Heart left ventricle (tissue), 16 donors: ENCODE measurements around the gene TSSK3. TPM values are rescaled to one million over a fixed set of nuclear protein-coding genes. Genes with fewer than 3 reads are reported as not detected.

Experiments
- ATAC-seq, 4 donors: fragments of 200-7000 bp; cut with Tn5 transposase; one replicate each; pipeline ENCODE4 v1.9.1; 2020 to 2022; ENCODE audit warnings: moderate library complexity in 4 of 4, mild to moderate bottlenecking in 3 of 4, moderate number of reproducible peaks in 1 of 4
- DNase-seq, 5 donors: peaks; one replicate each; pipeline ENCODE4 v3.0.0-alpha.2; 2020
- H3K27ac ChIP-seq, 12 donors: fragments of 200-600 bp; sonication (generic) in 4 of 12; one replicate each; pipeline versions ENCODE4 v1.5.0 to v1.8.0; 2016 to 2022; ENCODE audit warnings: mild to moderate bottlenecking in 2 of 12
- H3K27me3 ChIP-seq, 9 donors: fragments of 200-600 bp; sonication (generic) in 2 of 9; one replicate each; pipeline versions ENCODE4 v1.5.1 to v1.8.0; 2016 to 2022; ENCODE audit warnings: mild to moderate bottlenecking in 3 of 9
- H3K36me3 ChIP-seq, 9 donors: fragments of 200-600 bp; sonication (generic) in 2 of 9; one replicate each; pipeline versions ENCODE4 v1.5.0 to v1.8.0; 2018 to 2022; ENCODE audit warnings: mild to moderate bottlenecking in 2 of 9
- H3K4me1 ChIP-seq, 12 donors: fragments of 200-600 bp; sonication (generic) in 4 of 12; one replicate each; pipeline versions ENCODE4 v1.5.0 to v1.8.0; 2016 to 2022; ENCODE audit warnings: mild to moderate bottlenecking in 3 of 12
- H3K4me3 ChIP-seq, 12 donors: fragments of 200-600 bp; sonication (generic) in 4 of 12; one replicate each; pipeline versions ENCODE4 v1.5.0 to v1.8.0; 2017 to 2022; ENCODE audit warnings: mild to moderate bottlenecking in 9 of 12, moderate library complexity in 4 of 12
- H3K9me3 ChIP-seq, 12 donors: fragments of 200-600 bp; sonication (generic) in 4 of 12; one replicate each; pipeline versions ENCODE4 v1.5.0 to v1.8.0; 2016 to 2022; ENCODE audit warnings: mild to moderate bottlenecking in 1 of 12
- CTCF ChIP-seq, 12 donors: fragments of 200-600 bp; sonication (generic) in 4 of 12; IDR thresholded peaks; one replicate each; pipeline versions ENCODE4 v1.5.0 to v1.8.0; 2018 to 2022; ENCODE audit warnings: antibody characterized with exemption in 12 of 12, mild to moderate bottlenecking in 5 of 12
- POLR2A ChIP-seq, 2 donors: fragments of 450-650 bp; IDR thresholded peaks; one replicate each; pipeline ENCODE4 v1.6.1; 2017; ENCODE audit warnings: antibody characterized with exemption in 2 of 2, mild to moderate bottlenecking in 2 of 2, moderate library complexity in 2 of 2
- WGBS, 4 donors: extraction: QIAGEN DNeasy Blood & Tissue Kit in 2 of 4; methylation state at CpG; one replicate each; pipeline versions ENCODE4 v1.1.5 to v1.1.7; 2013 to 2018; 5-methylcytosine and 5-hydroxymethylcytosine counted together
- intact Hi-C, 10 donors: fragments of 100-400 bp; cut with DNase I; formaldehyde crosslinking; loops; one replicate each; pipeline versions ENCODE4 v1.11.1 to v1.14.2; 2022
- polyA plus RNA-seq, 2 donors: library from polyadenylated mRNA; stranded (reverse); fragments of 200-250 nt; gene quantifications; one replicate each; pipeline ENCODE4 v1.2.3, GENCODE V29; 2013
- total RNA-seq, 9 donors: library from RNA; depleted of rRNA in 2 of 9; stranded (reverse); fragments of >200 nt in 2 of 9; fragmentation: NEBNext Ultra II Directional in 3 of 9; extraction: Animal tissue kit (Norgen Biotek cat#: 25700) in 3 of 9; gene quantifications; one replicate each; pipeline versions ENCODE4 v1.1.0 to v1.2.4, GENCODE V29; 2016 to 2023
- donor health status: ischemic (EF 13 %, LVEDD 7.1; RV severe dilation, severe dysfunction).
- donor health status: healthy with polysubstance abuse.
- donor health status: DM: no; HTN: yes; CAD: no.
- donor health status: DM: no; HTN: no; CAD: no.
- donor health status: ischemic (EF 25% LVEDD 6.9; RV normal size, moderate dysfunction).
- donor health status: ischemic (EF 25% LVEDD 5.7; RV mildly dilated, moderate dysfunction).
- donor health status: healthy.
- donor health status: DM: yes; HTN: yes; CAD: no.
- donor health status: ischemic (EF 35%, LVEDD 5.7; RV mildly dilated, moderate dysfunction).
- donor health status: nonischemic (EF 11% LVEDD 7.7; RV severe dilation, severe dysfunction).
- donor health status: DM: yes; HTN: yes; CAD: no.
- donor health status: PGD.
- donor health status: ischemic (EF 29% LVEDD 5.4; RV normal size, mild dysfunction).
- donor health status: nonischemic (EF 23%, LVEDD 6.1; RV moderate dilation, normal function).

TSSK3 gene
- total and polyA plus RNA-seq, 11 donors: 0.37 to 3.1 (median 1.7) TPM; not detected in 2

GRCh38 chr1:32351399-32352238 lies 10.7 kb upstream of the TSSK3 start:
- H3K4me1 ChIP-seq: peaks cover 0 to 59% (median 35%) of the 10 kb centered on the region in 12 donors
- peak; percentile 96 to 97 (median 96) for DNase-seq
- H3K36me3 ChIP-seq: no peaks in the 10 kb centered on the region
- peaks cover 0 to 4% (median 0%) of the 10 kb centered on the region in 12 donors for H3K9me3 ChIP-seq
- H3K27me3 ChIP-seq: no peaks in the 10 kb centered on the region
- intact Hi-C loops: loop anchor here in 2 of 10 donors (2.0 to 5.0 kb wide), 3 partner anchors 15 to 43 kb away; partner anchors contain the start of genes BSDC1 (in 2 of the 2) and MARCKSL1 (in 1 of the 2)
- TF ChIP-seq POLR2A (IDR thresholded peaks at IDR 0.05) (peak; percentile 81 to 94), CTCF (IDR thresholded peaks at IDR 0.05) (peak in 2 of 12 donors; percentile 20 to 33)
- H3K4me3 ChIP-seq: peak overlapping the region; percentile 63 to 96 (median 76)
- peak; percentile 87 to 94 (median 92) for ATAC-seq
- WGBS, 4 donors: 1 to 20% (median 1%) methylated on average over 2 to 75 of the region's 75 CpGs
- peak overlapping the region; percentile 80 to 99 (median 94) for H3K27ac ChIP-seq

DNA sequence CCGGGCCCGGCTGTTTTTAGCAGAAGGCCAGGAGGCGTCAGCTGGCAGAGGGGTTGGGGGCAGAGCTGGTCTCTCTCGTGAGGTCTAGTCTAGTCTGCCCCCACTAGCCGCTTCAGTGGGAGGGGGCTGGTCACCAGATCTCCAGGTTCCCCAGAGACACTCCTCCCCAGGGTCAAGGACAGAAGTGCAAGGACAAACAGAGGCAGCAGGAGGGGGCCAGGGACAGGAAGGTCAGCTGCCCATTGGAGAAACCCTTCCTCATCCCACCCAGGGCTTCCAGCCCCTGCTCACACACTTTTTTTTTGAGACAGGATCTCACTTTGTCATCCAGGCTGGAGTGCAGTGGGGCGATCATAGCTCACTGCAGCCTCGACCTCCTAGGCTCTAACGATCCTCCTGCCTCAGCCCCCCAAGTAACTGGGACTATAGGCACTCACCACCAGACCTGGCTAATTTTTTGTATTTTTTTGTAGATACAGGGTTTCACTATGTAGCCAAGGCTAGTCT lies 10.0 kb upstream of the TSSK3 start:
- Histone ChIP-seq H3K9me3 (peaks cover 0 to 4% (median 0%) of the 10 kb centered on the region in 12 donors), H3K4me1 (peaks cover 0 to 59% (median 35%) of the 10 kb centered on the region in 12 donors), H3K27me3 (no peaks in the 10 kb centered on the region), H3K27ac (peak overlapping the region; percentile 80 to 99 (median 94)), H3K36me3 (no peaks in the 10 kb centered on the region), H3K4me3 (peak overlapping the region; percentile 63 to 96 (median 76))
- ATAC-seq (no peak), DNase-seq (no peak)
- intact Hi-C loops: loop anchor here in 1 of 10 donors (5.0 kb wide), 1 partner anchor 40 kb away; the partner anchor contains the start of gene BSDC1
- WGBS, 4 donors: 37 to 54% (median 38%) methylated on average over 5 to 8 of the region's 8 CpGs
- TF ChIP-seq CTCF (IDR thresholded peaks at IDR 0.05): no peak
- no peak for TF ChIP-seq POLR2A (IDR thresholded peaks at IDR 0.05)

DNA sequence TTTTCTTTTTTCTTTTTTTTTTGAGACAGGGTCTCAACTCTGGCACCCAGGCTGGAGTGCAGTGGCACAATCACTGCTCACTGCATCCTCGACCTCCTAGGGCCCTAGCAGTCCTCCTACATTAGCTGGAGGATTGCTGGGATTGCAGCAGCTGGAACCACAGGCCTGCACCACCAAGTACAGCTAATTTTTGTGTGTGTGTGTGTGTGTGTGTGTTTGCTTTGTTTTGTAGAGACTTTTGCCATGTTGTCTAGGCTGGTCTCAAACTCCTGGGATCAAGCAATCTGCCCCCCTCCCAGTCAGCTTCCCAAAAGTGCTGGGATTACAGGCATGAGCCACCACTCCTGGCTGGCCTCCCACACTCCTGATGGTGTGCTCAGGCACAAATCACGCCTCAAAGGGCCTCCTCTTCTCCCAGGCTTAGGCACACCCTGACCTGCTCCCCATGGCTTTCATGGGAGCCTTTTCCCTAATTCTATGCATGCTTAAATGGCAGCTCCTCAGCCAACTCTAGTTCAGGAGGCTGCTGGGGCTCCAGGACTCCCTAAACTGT lies 9.4 kb upstream of the TSSK3 start:
- 67 to 83% (median 73%) methylated on average over 1 to 2 of the region's 2 CpGs for WGBS, 4 donors
- Histone ChIP-seq H3K4me1 (peaks cover 0 to 59% (median 35%) of the 10 kb centered on the region in 12 donors), H3K4me3 (peak overlapping the region in 5 of 12 donors; percentile 70 to 88 (median 78)), H3K27me3 (no peaks in the 10 kb centered on the region), H3K36me3 (no peaks in the 10 kb centered on the region), H3K9me3 (peaks cover 0 to 4% (median 0%) of the 10 kb centered on the region in 12 donors), H3K27ac (peak overlapping the region; percentile 80 to 99 (median 94))
- no peak for ATAC-seq
- TF ChIP-seq CTCF (IDR thresholded peaks at IDR 0.05): no peak
- TF ChIP-seq POLR2A (IDR thresholded peaks at IDR 0.05): no peak
- DNase-seq: peak in 1 of 5 donors; percentile 54
- intact Hi-C loops: loop anchor here in 1 of 10 donors (5.0 kb wide), 1 partner anchor 39 kb away; the partner anchor contains the start of gene BSDC1
